ENCODE measurements around the gene SLC45A1.

DNA sequence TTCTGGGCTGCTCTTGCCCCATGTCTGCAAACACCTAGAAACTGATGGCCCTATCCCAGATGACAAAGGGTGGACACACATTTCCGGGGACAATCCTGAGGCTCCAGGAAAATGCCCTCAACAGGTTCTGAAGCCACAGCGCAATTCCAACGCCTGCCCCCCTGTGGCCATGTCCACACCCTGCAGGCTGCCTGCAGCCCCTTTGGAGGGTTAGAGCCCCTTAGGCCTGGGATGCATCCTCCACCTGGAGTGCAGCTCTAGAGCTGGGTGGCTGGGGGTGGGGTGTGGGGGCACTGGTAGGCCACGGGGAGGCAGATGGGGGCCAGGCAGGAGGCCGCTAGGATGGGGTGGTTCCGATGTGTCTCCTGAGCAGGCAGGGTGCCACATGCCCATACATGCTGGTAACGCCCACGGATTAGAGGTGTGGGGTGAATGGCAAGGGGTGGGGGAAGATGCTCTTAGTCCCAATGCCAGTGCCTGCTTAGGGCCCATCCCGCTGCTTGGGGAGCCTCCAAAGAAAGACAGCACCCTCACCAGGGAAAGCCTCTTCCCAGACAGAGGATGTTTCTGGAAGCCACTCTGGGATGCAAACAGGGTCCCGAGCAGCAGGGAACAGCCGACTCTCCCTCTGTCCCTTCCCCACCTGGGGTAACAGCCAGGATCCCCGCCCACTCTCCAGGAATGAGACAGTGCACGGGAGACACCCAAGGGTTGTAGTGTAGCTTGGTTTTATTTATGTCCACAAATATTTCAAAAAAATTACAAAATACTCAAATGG is 34.0 kb downstream of the SLC45A1 start:
- TF ChIP-seq, protein P1, sequence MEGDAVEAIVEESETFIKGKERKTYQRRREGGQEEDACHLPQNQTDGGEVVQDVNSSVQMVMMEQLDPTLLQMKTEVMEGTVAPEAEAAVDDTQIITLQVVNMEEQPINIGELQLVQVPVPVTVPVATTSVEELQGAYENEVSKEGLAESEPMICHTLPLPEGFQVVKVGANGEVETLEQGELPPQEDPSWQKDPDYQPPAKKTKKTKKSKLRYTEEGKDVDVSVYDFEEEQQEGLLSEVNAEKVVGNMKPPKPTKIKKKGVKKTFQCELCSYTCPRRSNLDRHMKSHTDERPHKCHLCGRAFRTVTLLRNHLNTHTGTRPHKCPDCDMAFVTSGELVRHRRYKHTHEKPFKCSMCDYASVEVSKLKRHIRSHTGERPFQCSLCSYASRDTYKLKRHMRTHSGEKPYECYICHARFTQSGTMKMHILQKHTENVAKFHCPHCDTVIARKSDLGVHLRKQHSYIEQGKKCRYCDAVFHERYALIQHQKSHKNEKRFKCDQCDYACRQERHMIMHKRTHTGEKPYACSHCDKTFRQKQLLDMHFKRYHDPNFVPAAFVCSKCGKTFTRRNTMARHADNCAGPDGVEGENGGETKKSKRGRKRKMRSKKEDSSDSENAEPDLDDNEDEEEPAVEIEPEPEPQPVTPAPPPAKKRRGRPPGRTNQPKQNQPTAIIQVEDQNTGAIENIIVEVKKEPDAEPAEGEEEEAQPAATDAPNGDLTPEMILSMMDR (IDR thresholded peaks at IDR 0.05; ENCODE audit: low read depth, low read length), result peak; percentile 49
- TF ChIP-seq EZH2phosphoT487 (IDR thresholded peaks at IDR 0.05; ENCODE audit: low read depth), result no peak
